H1 (cell line): ENCODE results near the gene UVSSA. TPM values are rescaled to one million over a fixed set of nuclear protein-coding genes. Genes with fewer than 3 reads are reported as not detected.
"Not testable (repeated sequence)": the region's sequence is repeated elsewhere in the genome, so short reads cannot be mapped to it uniquely, and the experiment has no call there.

Source experiments
- CTCF ChIA-PET: fragments of 300-600 bp; sonication (Branson Sonifier 250); formaldehyde crosslinking; loops from one replicate; lab custom pipeline; 2021; ENCODE audit not compliant: partially characterized antibody; lab: Charles Lee
- POLR2A ChIA-PET: fragments of 300-600 bp; sonication (Branson Sonifier 250); formaldehyde crosslinking; loops from one replicate; lab custom pipeline; 2021; ENCODE audit warnings: inconsistent platforms; ENCODE audit not compliant: partially characterized antibody; lab: Charles Lee
- DNase-seq, 2 experiments: peaks; one replicate each; pipeline versions ENCODE4 v3.0.0 to v3.0.0-alpha.2; 2010 to 2022; ENCODE audit warnings: low spot score in 2 of 2, low read depth in 1 of 2, mixed read lengths in 1 of 2
- FAIRE-seq: peaks from 2 replicates; lab custom pipeline; 2011; peaks lifted over from hg19 to GRCh38; lab: Jason Lieb, UNC
- H2AFZ ChIP-seq: 2 replicates; pipeline ENCODE4 v1.8.1; 2012; ENCODE audit warnings: low read length, inconsistent platforms
- H2AK5ac ChIP-seq: 2 replicates; pipeline ENCODE4 v1.6.1; 2013; ENCODE audit warnings: low read depth, low read length
- H2BK120ac ChIP-seq: replicated peaks from 2 replicates; pipeline ENCODE3; 2013; ENCODE audit warnings: low read depth, low read length, inconsistent platforms
- H2BK12ac ChIP-seq: 2 replicates; pipeline ENCODE4 v1.6.1; 2013; ENCODE audit warnings: low read depth, low read length
- H2BK15ac ChIP-seq: 2 replicates; pipeline ENCODE4 v1.6.1; 2013; ENCODE audit warnings: low read length
- H2BK20ac ChIP-seq: 2 replicates; pipeline ENCODE4 v1.6.1; 2013; ENCODE audit warnings: low read length
- H2BK5ac ChIP-seq: 2 replicates; pipeline ENCODE4 v1.6.1; 2013; ENCODE audit warnings: low read depth, low read length
- H3K14ac ChIP-seq: 2 replicates; pipeline ENCODE4 v1.6.1; 2013; ENCODE audit warnings: inconsistent platforms; ENCODE audit not compliant: insufficient read length
- H3K18ac ChIP-seq: 2 replicates; pipeline ENCODE4 v1.6.1; 2013; ENCODE audit warnings: low read length; ENCODE audit errors: extremely low read depth
- H3K23ac ChIP-seq: 2 replicates; pipeline ENCODE4 v1.6.1; 2013; ENCODE audit warnings: inconsistent platforms; ENCODE audit not compliant: insufficient read length
- H3K23me2 ChIP-seq: 2 replicates; pipeline ENCODE4 v1.6.1; 2013; ENCODE audit warnings: low read depth, low read length
- H3K27ac ChIP-seq: 2 replicates; pipeline ENCODE4 v1.6.1; 2011; ENCODE audit warnings: low read depth, low read length, inconsistent platforms
- H3K27me3 ChIP-seq, 4 experiments: replicated peaks in 1 of 4; 1 replicate in 1 of 4; 2 replicates in 3 of 4; pipeline versions ENCODE4 v1.6.1 to v1.8.1; 2011 to 2013; ENCODE audit warnings: low read length in 3 of 4, mild to moderate bottlenecking in 3 of 4, inconsistent platforms in 2 of 4, mixed read lengths in 2 of 4, moderate library complexity in 1 of 4; ENCODE audit not compliant: control insufficient read depth in 3 of 4, insufficient read depth in 3 of 4; ENCODE audit errors: extremely low read depth in 1 of 4
- H3K36me3 ChIP-seq, 4 experiments: 2 replicates each; pipeline versions ENCODE4 v1.6.1 to v1.8.1; 2011 to 2013; ENCODE audit warnings: mild to moderate bottlenecking in 4 of 4, low read length in 3 of 4, moderate library complexity in 2 of 4, control low read depth in 1 of 4, inconsistent platforms in 1 of 4; ENCODE audit not compliant: insufficient read depth in 4 of 4, control insufficient read depth in 2 of 4
- H3K4ac ChIP-seq: replicated peaks from 2 replicates; pipeline ENCODE3; 2013; ENCODE audit warnings: low read length, low read depth, mixed read lengths, inconsistent platforms; ENCODE audit not compliant: insufficient read length
- H3K4me1 ChIP-seq, 4 experiments: replicated peaks in 1 of 4; 1 replicate in 1 of 4; 2 replicates in 3 of 4; pipeline versions ENCODE4 v1.6.1 to v1.8.1; 2011 to 2013; ENCODE audit warnings: low read length in 3 of 4, inconsistent platforms in 2 of 4, mixed read lengths in 1 of 4; ENCODE audit not compliant: insufficient read depth in 4 of 4, control insufficient read depth in 3 of 4
- H3K4me2 ChIP-seq, 2 experiments: 2 replicates each; pipeline versions ENCODE4 v1.6.1 to v1.8.1; 2011 to 2013; ENCODE audit warnings: low read depth in 2 of 2, low read length in 2 of 2, control low read depth in 1 of 2, inconsistent platforms in 1 of 2, mild to moderate bottlenecking in 1 of 2; ENCODE audit not compliant: insufficient read depth in 1 of 2
- H3K4me3 ChIP-seq, 4 experiments: fragments of 200-600, 300-600 bp in 1 of 4; sonication (generic), shearing (Covaris generic), sonication (Bioruptor Twin) in 1 of 4; 2 replicates each; pipeline versions ENCODE4 v1.5.1 to v1.8.1; 2011 to 2016; ENCODE audit warnings: low read length in 4 of 4, low read depth in 3 of 4, control low read depth in 2 of 4, inconsistent platforms in 2 of 4, mild to moderate bottlenecking in 2 of 4, mixed read lengths in 1 of 4, moderate library complexity in 1 of 4; ENCODE audit not compliant: insufficient read depth in 2 of 4; ENCODE audit errors: extremely low read depth in 1 of 4
- H3K56ac ChIP-seq: replicated peaks from 2 replicates; pipeline ENCODE3; 2013; ENCODE audit warnings: low read depth, mild to moderate bottlenecking, mixed read lengths, low read length, inconsistent platforms; ENCODE audit not compliant: insufficient read length
- H3K79me1 ChIP-seq: 2 replicates; pipeline ENCODE4 v1.6.1; 2013; ENCODE audit warnings: low read depth, low read length, control low read depth
- H3K79me2 ChIP-seq, 2 experiments: 2 replicates each; pipeline versions ENCODE4 v1.6.1 to v1.8.1; 2012 to 2013; ENCODE audit warnings: low read length in 2 of 2, mild to moderate bottlenecking in 2 of 2, inconsistent platforms in 1 of 2; ENCODE audit not compliant: insufficient read depth in 2 of 2, control insufficient read depth in 1 of 2
- H3K9ac ChIP-seq, 4 experiments: replicated peaks in 1 of 4; 1 replicate in 1 of 4; 2 replicates in 3 of 4; pipeline versions ENCODE4 v1.6.1 to v1.8.1; 2011 to 2013; ENCODE audit warnings: low read depth in 3 of 4, low read length in 3 of 4, control low read depth in 2 of 4, mild to moderate bottlenecking in 2 of 4, moderate library complexity in 2 of 4, inconsistent platforms in 1 of 4; ENCODE audit errors: extremely low read depth in 1 of 4
- H3K9me3 ChIP-seq, 2 experiments: 2 replicates each; pipeline versions ENCODE4 v1.6.1 to v1.8.1; 2012 to 2013; ENCODE audit warnings: mild to moderate bottlenecking in 2 of 2, moderate library complexity in 2 of 2, control low read depth in 1 of 2, inconsistent platforms in 1 of 2, low read depth in 1 of 2, low read length in 1 of 2, mixed read lengths in 1 of 2; ENCODE audit not compliant: insufficient read depth in 2 of 2
- H4K20me1 ChIP-seq, 2 experiments: replicated peaks in 1 of 2; 2 replicates each; pipeline versions ENCODE3 to v1.8.1; 2011 to 2013; ENCODE audit warnings: inconsistent platforms in 2 of 2, low read length in 2 of 2, mild to moderate bottlenecking in 1 of 2; ENCODE audit not compliant: insufficient read depth in 2 of 2, control insufficient read depth in 1 of 2
- H4K5ac ChIP-seq: 2 replicates; pipeline ENCODE4 v1.6.1; 2013; ENCODE audit warnings: low read length, low read depth, mixed read lengths, inconsistent platforms; ENCODE audit not compliant: insufficient read length
- H4K8ac ChIP-seq: 2 replicates; pipeline ENCODE4 v1.8.0; 2013; ENCODE audit warnings: mild to moderate bottlenecking, moderate library complexity, low read length, inconsistent platforms; ENCODE audit not compliant: insufficient read depth; ENCODE audit errors: extremely low read depth
- H4K91ac ChIP-seq: replicated peaks from 2 replicates; pipeline ENCODE3; 2013; ENCODE audit warnings: low read length, mixed read lengths, inconsistent platforms; ENCODE audit not compliant: insufficient read length
- E2F6 ChIP-seq: IDR thresholded peaks from 2 replicates; pipeline ENCODE4 v1.6.1; 2012; ENCODE audit warnings: inconsistent platforms
- HDAC6 ChIP-seq: IDR thresholded peaks from one replicate; pipeline ENCODE4 v1.7.1; 2012; ENCODE audit warnings: low read depth, mild to moderate bottlenecking, inconsistent platforms, low read length, moderate library complexity
- KDM1A ChIP-seq: fragments of 200-600, 300-600 bp; sonication (generic); IDR thresholded peaks from 2 replicates; pipeline ENCODE4 v1.7.1; 2016; ENCODE audit warnings: mild to moderate bottlenecking, low read length, borderline replicate concordance
- SP2 ChIP-seq: IDR thresholded peaks from 2 replicates; pipeline ENCODE4 v1.6.1; 2012; ENCODE audit warnings: mild to moderate bottlenecking, low read length, inconsistent platforms
- SRF ChIP-seq: IDR thresholded peaks from 2 replicates; pipeline ENCODE4 v1.6.1; 2011; ENCODE audit warnings: mild to moderate bottlenecking, low read depth, low read length, moderate library complexity
- SUZ12 ChIP-seq: fragments of 200-600 bp; sonication (generic); IDR thresholded peaks from 2 replicates; pipeline ENCODE4 v1.6.1; 2012; ENCODE audit warnings: mild to moderate bottlenecking, inconsistent platforms, low read length, moderate library complexity, mixed read lengths
- WGBS, 2 experiments: shearing (Covaris generic) in 1 of 2; methylation state at CpG; one replicate each; pipeline versions ENCODE4 v1.1.6 to v1.1.7; 2013 to 2015; ENCODE audit warnings: low lambda C conversion rate in 2 of 2, mixed read lengths in 2 of 2, inconsistent platforms in 1 of 2, low coverage in 1 of 2, missing lambda C conversion rate in 1 of 2; ENCODE audit not compliant: insufficient replicate concordance in 2 of 2, insufficient coverage in 1 of 2, insufficient read length in 1 of 2; ENCODE audit errors: extremely low coverage in 1 of 2, missing lambda C conversion rate in 1 of 2; 5-methylcytosine and 5-hydroxymethylcytosine counted together
- polyA plus RNA-seq, 7 experiments: library from polyadenylated mRNA; depleted of rRNA in 3 of 7; stranded (reverse) in 5 of 7; unstranded in 2 of 7; fragments of >200 nt in 5 of 7; fragments of 200-250 nt in 2 of 7; gene quantifications; 1 replicate in 5 of 7; 2 replicates in 1 of 7; 4 replicates in 1 of 7; pipeline versions ENCODE4 v1.2.1 to v1.2.3, GENCODE V29; 2011 to 2013; ENCODE audit warnings: missing spikeins in 2 of 7, mixed read lengths in 2 of 7
- total RNA-seq: library from RNA; stranded (reverse); fragmentation: NEBNext Ultra II Directional; extraction: Animal tissue kit (Norgen Biotek cat#: 25700); gene quantifications from 2 replicates; pipeline ENCODE4 v1.2.1, GENCODE V29; 2021
- TF ChIP-seq, protein P1 (sequence below), 3 experiments: IDR thresholded peaks; 1 replicate in 2 of 3; 2 replicates in 1 of 3; pipeline versions ENCODE4 v1.5.1 to v1.6.1; 2011; ENCODE audit warnings: low read length in 3 of 3, mild to moderate bottlenecking in 3 of 3, inconsistent platforms in 2 of 3, low read depth in 1 of 3, moderate library complexity in 1 of 3; ENCODE audit not compliant: insufficient read depth in 1 of 3; ENCODE audit errors: control extremely low read depth in 1 of 3

Gene UVSSA
- total and polyA plus RNA-seq, 2 of the 8 experiments (the other 6 are each of a cell fraction or from before 2014, with no cell fraction given) = 14.5 to 19.4 TPM

GRCh38 chr4:1427010-1427409 is 80.0 kb downstream of the UVSSA start (continued):
- TF ChIP-seq, protein P1, sequence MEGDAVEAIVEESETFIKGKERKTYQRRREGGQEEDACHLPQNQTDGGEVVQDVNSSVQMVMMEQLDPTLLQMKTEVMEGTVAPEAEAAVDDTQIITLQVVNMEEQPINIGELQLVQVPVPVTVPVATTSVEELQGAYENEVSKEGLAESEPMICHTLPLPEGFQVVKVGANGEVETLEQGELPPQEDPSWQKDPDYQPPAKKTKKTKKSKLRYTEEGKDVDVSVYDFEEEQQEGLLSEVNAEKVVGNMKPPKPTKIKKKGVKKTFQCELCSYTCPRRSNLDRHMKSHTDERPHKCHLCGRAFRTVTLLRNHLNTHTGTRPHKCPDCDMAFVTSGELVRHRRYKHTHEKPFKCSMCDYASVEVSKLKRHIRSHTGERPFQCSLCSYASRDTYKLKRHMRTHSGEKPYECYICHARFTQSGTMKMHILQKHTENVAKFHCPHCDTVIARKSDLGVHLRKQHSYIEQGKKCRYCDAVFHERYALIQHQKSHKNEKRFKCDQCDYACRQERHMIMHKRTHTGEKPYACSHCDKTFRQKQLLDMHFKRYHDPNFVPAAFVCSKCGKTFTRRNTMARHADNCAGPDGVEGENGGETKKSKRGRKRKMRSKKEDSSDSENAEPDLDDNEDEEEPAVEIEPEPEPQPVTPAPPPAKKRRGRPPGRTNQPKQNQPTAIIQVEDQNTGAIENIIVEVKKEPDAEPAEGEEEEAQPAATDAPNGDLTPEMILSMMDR (IDR thresholded peaks at IDR 0.05; ENCODE audit: control extremely low read depth in 1 of 3, insufficient read depth in 1 of 3, low read depth in 1 of 3, low read length in 3 of 3) = no peak
- TF ChIP-seq SRF (no peak), E2F6 (no peak), KDM1A (no peak), SUZ12 (no peak), HDAC6 (no peak), SP2 (no peak)

GRCh38 chr4:1443688-1444172 is 96.7 kb downstream of the UVSSA start:
- H3K4me1 ChIP-seq, H3K56ac ChIP-seq, H3K4me2 ChIP-seq, DNase-seq, H2BK5ac ChIP-seq, H2AFZ ChIP-seq, H3K23me2 ChIP-seq, H3K18ac ChIP-seq, H3K23ac ChIP-seq, H3K27ac ChIP-seq, H4K20me1 ChIP-seq, H2BK20ac ChIP-seq, H3K9ac ChIP-seq, H4K91ac ChIP-seq, H3K79me1 ChIP-seq, POLR2A ChIA-PET, H2BK15ac ChIP-seq, H3K14ac ChIP-seq, H3K27me3 ChIP-seq, H3K4me3 ChIP-seq, H4K5ac ChIP-seq, H3K79me2 ChIP-seq, FAIRE-seq, H3K4ac ChIP-seq, H2BK12ac ChIP-seq, H3K36me3 ChIP-seq, H2AK5ac ChIP-seq, H3K9me3 ChIP-seq, H2BK120ac ChIP-seq, H4K8ac ChIP-seq: not testable (repeated sequence)
- WGBS, 2 experiments = 90% methylated on average over 4 of the region's 4 CpGs; no CpG with 5 or more reads in 1 of the 2 experiments
- CTCF ChIA-PET = interaction anchor here (1.2 to 1.6 kb wide), 2 partner anchors 15 to 88 kb away, joined by 3 read pairs; no protein-coding TSS in a partner anchor
